ENCODE measurements around the gene BIN1. TPM values are rescaled to one million over a fixed set of nuclear protein-coding genes. Genes with fewer than 3 reads are reported as not detected.
A peak's percentile ranks its signal among the peaks of the same experiment; 100 is the strongest.

BIN1 gene
- total RNA-seq, 1 donor from 2014 or later, result 597 TPM

DNA sequence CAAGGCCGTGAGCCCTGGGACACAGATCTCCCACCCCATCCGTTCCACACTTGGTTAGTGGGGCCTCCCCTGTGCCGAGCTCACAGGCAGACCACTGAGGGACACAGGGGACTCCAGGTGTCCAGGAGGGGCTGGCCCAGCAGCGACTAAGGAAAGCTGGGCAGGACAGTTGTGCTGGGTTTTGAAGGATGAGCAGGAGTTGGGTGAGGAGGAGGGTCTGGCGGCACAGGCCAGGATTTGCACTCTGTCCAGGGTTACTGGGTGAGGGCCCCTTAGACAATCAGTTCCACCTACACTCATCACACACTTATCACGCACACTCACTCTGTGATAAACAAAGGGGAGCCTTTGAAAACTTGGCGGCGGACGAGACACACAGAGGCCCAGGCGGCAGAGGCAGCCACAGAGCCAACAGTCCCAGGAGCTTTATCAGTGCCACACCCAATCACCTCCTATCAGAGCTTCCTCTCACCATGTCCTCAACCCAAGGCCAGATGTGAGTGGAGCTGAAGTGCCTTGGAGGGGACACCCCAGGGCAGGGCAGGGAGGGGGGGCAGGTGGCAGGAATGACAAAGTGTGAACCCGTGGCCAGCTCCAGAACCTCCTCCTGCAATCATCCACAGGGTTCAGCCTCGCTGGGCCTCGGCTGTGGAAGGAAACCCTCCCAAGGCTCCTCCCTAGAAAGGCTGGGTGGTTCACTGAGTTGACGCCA is 26.6 kb downstream of the BIN1 start:
- Histone ChIP-seq H3K27ac (ENCODE audit: low read depth, low read length) (peak overlapping the region; percentile 92), H3K36me3 (ENCODE audit: control insufficient read depth in 3 of 3, insufficient read depth in 3 of 3, low read length in 3 of 3) (peaks cover 0 to 4% (median 2%) of the 10 kb centered on the region in 3 donors), H3K4me1 (ENCODE audit: control insufficient read depth in 3 of 3, insufficient read depth in 3 of 3, low read length in 3 of 3) (peaks cover 94 to 99% (median 97%) of the 10 kb centered on the region in 3 donors), H3K27me3 (ENCODE audit: control insufficient read depth in 3 of 3, insufficient read depth in 3 of 3, low read length in 3 of 3) (no peaks in the 10 kb centered on the region), H3K9me3 (ENCODE audit: control insufficient read depth in 3 of 3, low read length in 3 of 3) (no peaks in the 10 kb centered on the region), H3K4me3 (ENCODE audit: low read length in 3 of 3) (peak overlapping the region in 2 of 3 donors; percentile 22 to 51), H3K9ac (ENCODE audit: low read depth in 1 of 3, low read length in 3 of 3) (peak overlapping the region; percentile 33 to 85 (median 83))

DNA sequence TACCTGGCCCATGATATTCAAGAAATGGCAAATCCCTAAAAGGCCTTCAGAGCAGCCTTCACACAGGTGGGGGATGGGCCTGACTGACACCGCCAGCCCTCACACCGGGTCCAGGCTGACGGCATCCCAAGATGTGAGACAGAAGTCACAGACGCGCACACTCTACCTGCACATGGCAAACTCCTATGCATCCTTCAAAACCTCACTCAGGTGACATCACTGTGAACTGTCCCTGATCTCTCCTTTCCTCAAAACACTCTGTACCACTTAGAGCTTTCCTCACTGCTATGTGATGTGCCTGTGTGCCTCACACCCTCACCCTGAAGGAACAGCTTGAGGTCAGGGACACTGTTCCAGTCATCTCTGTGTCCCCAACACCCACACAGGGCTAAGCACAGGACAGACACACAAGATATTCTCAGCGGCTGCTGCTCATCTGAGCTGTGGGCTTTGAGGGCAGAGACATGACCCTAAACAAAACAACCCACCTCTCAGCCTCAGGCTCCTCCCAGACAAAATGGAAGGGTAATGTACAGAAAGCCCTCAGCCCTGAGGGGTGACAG is 27.5 kb downstream of the BIN1 start:
- H3K36me3 ChIP-seq (ENCODE audit: control insufficient read depth in 3 of 3, insufficient read depth in 3 of 3, low read length in 3 of 3), result peaks cover 0 to 4% (median 2%) of the 10 kb centered on the region in 3 donors
- H3K4me3 ChIP-seq (ENCODE audit: low read length in 3 of 3), result peak overlapping the region in 2 of 3 donors; percentile 34 to 52
- peak overlapping the region; percentile 92 for H3K27ac ChIP-seq (ENCODE audit: low read depth, low read length)
- peak overlapping the region in 2 of 3 donors; percentile 35 to 63 for H3K9ac ChIP-seq (ENCODE audit: low read depth in 1 of 3, low read length in 3 of 3)
- H3K27me3 ChIP-seq (ENCODE audit: control insufficient read depth in 3 of 3, insufficient read depth in 3 of 3, low read length in 3 of 3), result no peaks in the 10 kb centered on the region
- H3K9me3 ChIP-seq (ENCODE audit: control insufficient read depth in 3 of 3, low read length in 3 of 3), result no peaks in the 10 kb centered on the region
- H3K4me1 ChIP-seq (ENCODE audit: control insufficient read depth in 3 of 3, insufficient read depth in 3 of 3, low read length in 3 of 3), result peaks cover 93 to 99% (median 97%) of the 10 kb centered on the region in 3 donors

DNA sequence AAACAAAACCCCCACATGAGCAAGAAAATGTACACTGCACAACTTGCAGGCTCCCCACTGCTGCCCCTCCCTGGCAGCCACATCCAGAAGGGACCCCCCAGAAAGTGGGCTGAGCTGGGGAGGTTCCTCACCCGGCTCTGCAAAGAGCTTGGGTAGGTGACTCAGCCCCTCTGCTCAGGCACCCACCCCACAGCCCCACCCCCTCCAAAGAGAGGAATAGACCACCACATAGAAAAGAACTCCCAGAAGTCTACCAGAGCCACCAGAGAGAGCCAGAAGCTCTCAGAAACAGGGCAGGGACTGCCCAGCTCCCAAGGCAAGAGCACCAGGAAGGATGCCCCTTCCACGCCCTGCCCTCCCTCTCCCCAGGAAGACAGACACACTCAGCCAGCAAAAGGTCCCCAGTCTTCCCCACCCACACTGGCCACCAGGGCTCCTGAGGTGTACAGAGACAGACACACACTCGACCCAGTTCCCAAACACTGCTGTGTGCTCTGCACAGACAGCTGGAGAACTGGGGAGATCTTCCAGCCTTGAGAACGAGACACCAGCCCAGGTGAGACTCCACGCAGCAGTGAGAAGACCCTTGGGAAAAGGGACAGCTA is 28.2 kb downstream of the BIN1 start:
- H3K36me3 ChIP-seq (ENCODE audit: control insufficient read depth in 3 of 3, insufficient read depth in 3 of 3, low read length in 3 of 3), result peaks cover 0 to 4% (median 2%) of the 10 kb centered on the region in 3 donors
- H3K27ac ChIP-seq (ENCODE audit: low read depth, low read length), result peak overlapping the region; percentile 92
- no peaks in the 10 kb centered on the region for H3K27me3 ChIP-seq (ENCODE audit: control insufficient read depth in 3 of 3, insufficient read depth in 3 of 3, low read length in 3 of 3)
- no peaks in the 10 kb centered on the region for H3K9me3 ChIP-seq (ENCODE audit: control insufficient read depth in 3 of 3, low read length in 3 of 3)
- peak overlapping the region; percentile 22 to 82 (median 46) for H3K9ac ChIP-seq (ENCODE audit: low read depth in 1 of 3, low read length in 3 of 3)
- H3K4me1 ChIP-seq (ENCODE audit: control insufficient read depth in 3 of 3, insufficient read depth in 3 of 3, low read length in 3 of 3), result peaks cover 94 to 99% (median 97%) of the 10 kb centered on the region in 3 donors
- peak overlapping the region in 1 of 3 donors; percentile 50 for H3K4me3 ChIP-seq (ENCODE audit: low read length in 3 of 3)

DNA sequence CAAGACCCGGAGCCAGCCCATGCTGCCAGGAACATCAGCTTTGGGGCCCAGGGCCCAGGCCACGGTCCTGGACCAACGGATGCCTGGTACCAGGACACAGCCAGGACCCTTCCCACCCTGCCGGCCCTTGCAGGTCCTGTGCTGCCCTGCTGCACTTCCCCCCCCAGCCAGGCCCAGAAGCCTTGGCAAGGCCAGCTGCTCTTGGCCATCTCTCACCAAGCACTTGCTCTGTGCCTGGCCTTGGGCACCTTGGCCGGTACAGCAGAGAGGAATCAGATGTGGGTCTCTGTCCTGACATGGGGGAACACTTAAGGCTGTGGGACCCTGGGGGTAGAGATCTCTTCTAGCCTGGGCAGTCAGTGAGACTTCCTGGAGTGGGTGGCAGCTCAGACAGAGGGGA is 28.9 kb downstream of the BIN1 start:
- Histone ChIP-seq H3K36me3 (ENCODE audit: control insufficient read depth in 3 of 3, insufficient read depth in 3 of 3, low read length in 3 of 3) (peaks cover 0 to 4% (median 2%) of the 10 kb centered on the region in 3 donors), H3K27ac (ENCODE audit: low read depth, low read length) (peak overlapping the region; percentile 92), H3K9ac (ENCODE audit: low read depth in 1 of 3, low read length in 3 of 3) (peak overlapping the region; percentile 46 to 82 (median 59)), H3K9me3 (ENCODE audit: control insufficient read depth in 3 of 3, low read length in 3 of 3) (no peaks in the 10 kb centered on the region), H3K4me1 (ENCODE audit: control insufficient read depth in 3 of 3, insufficient read depth in 3 of 3, low read length in 3 of 3) (peaks cover 94 to 99% (median 97%) of the 10 kb centered on the region in 3 donors), H3K4me3 (ENCODE audit: low read length in 3 of 3) (peak overlapping the region in 2 of 3 donors; percentile 50 to 63), H3K27me3 (ENCODE audit: control insufficient read depth in 3 of 3, insufficient read depth in 3 of 3, low read length in 3 of 3) (no peaks in the 10 kb centered on the region)

DNA sequence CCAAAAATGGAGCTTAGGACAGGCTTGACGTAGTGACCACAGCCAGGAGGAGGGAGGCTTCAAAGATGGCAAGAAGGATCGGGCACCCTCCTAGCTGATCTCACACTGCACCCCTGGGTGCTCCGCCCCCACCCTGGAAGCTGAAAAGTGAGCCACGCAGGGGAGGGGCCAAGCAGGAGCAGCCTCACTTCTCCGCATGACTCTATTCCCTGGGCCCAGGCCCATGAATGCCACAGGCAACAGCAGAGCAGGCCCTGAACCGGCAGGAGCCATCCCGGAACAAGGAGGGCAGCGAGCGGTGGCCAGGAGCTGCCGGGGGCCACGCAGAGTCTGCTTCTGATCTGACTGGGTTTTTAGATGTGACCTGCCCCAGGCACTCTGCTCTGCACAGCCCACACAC is 30.0 kb downstream of the BIN1 start:
- H3K27me3 ChIP-seq (ENCODE audit: control insufficient read depth in 3 of 3, insufficient read depth in 3 of 3, low read length in 3 of 3), result no peaks in the 10 kb centered on the region
- H3K27ac ChIP-seq (ENCODE audit: low read depth, low read length), result peak overlapping the region; percentile 92
- H3K9me3 ChIP-seq (ENCODE audit: control insufficient read depth in 3 of 3, low read length in 3 of 3), result no peaks in the 10 kb centered on the region
- H3K9ac ChIP-seq (ENCODE audit: low read depth in 1 of 3, low read length in 3 of 3), result peak overlapping the region; percentile 46 to 82 (median 59)
- peaks cover 94 to 99% (median 97%) of the 10 kb centered on the region in 3 donors for H3K4me1 ChIP-seq (ENCODE audit: control insufficient read depth in 3 of 3, insufficient read depth in 3 of 3, low read length in 3 of 3)
- peaks cover 2 to 9% (median 3%) of the 10 kb centered on the region in 3 donors for H3K36me3 ChIP-seq (ENCODE audit: control insufficient read depth in 3 of 3, insufficient read depth in 3 of 3, low read length in 3 of 3)
- peak overlapping the region; percentile 23 to 63 (median 50) for H3K4me3 ChIP-seq (ENCODE audit: low read length in 3 of 3)

DNA sequence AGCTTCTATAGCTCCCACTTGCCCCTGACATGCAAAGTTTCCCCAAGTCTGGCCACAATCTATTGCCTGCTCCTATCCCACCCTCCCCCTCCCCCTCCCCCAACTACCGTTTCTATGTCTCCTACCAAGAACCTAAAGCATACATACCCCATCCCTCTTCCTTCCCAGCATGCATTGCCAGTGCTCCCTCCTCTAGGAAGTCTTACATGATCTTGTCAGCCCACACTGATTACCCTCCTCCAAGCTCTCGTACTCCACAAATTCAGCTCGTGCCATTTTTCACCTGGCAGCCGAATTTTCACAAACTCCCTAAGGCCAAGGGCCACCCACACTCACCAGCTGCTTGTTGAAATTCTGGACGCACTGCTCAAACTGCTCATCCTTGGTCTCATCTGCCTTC is 30.7 kb downstream of the BIN1 start:
- Histone ChIP-seq H3K9me3 (ENCODE audit: control insufficient read depth in 3 of 3, low read length in 3 of 3) (no peaks in the 10 kb centered on the region), H3K27ac (ENCODE audit: low read depth, low read length) (peak overlapping the region; percentile 92), H3K4me3 (ENCODE audit: low read length in 3 of 3) (peak overlapping the region in 1 of 3 donors; percentile 50), H3K4me1 (ENCODE audit: control insufficient read depth in 3 of 3, insufficient read depth in 3 of 3, low read length in 3 of 3) (peaks cover 94 to 99% (median 97%) of the 10 kb centered on the region in 3 donors), H3K9ac (ENCODE audit: low read depth in 1 of 3, low read length in 3 of 3) (peak overlapping the region; percentile 35 to 82 (median 46)), H3K27me3 (ENCODE audit: control insufficient read depth in 3 of 3, insufficient read depth in 3 of 3, low read length in 3 of 3) (no peaks in the 10 kb centered on the region), H3K36me3 (ENCODE audit: control insufficient read depth in 3 of 3, insufficient read depth in 3 of 3, low read length in 3 of 3) (peaks cover 7 to 11% (median 8%) of the 10 kb centered on the region in 3 donors)

DNA sequence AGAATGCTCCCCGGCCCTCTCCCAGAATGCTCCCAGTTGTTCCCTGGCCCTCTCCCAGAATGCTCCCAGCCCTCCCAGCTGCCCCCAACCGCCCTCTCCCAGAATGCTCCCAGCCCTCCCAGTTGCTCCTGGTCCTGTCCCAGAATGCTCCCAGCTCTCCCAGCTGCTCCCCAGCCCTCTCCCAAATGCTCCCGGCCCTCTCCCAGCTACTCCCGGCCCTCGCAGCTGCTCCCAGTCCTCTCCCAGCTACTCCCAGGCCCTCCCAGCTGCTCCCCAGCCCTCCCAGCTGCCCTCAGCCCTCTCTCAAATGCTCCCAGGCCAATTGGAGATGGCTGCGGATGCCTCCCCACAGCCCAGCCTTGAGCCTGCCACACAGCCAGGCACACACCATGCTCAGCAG is 31.1 kb downstream of the BIN1 start:
- Histone ChIP-seq H3K9me3 (ENCODE audit: control insufficient read depth in 3 of 3, low read length in 3 of 3) (no peaks in the 10 kb centered on the region), H3K4me1 (ENCODE audit: control insufficient read depth in 3 of 3, insufficient read depth in 3 of 3, low read length in 3 of 3) (peaks cover 94 to 99% (median 97%) of the 10 kb centered on the region in 3 donors), H3K4me3 (ENCODE audit: low read length in 3 of 3) (no peak overlapping the region), H3K27me3 (ENCODE audit: control insufficient read depth in 3 of 3, insufficient read depth in 3 of 3, low read length in 3 of 3) (no peaks in the 10 kb centered on the region), H3K36me3 (ENCODE audit: control insufficient read depth in 3 of 3, insufficient read depth in 3 of 3, low read length in 3 of 3) (peaks cover 11 to 13% (median 13%) of the 10 kb centered on the region in 3 donors), H3K27ac (ENCODE audit: low read depth, low read length) (peak overlapping the region; percentile 86), H3K9ac (ENCODE audit: low read depth in 1 of 3, low read length in 3 of 3) (peak overlapping the region in 1 of 3 donors; percentile 54)

DNA sequence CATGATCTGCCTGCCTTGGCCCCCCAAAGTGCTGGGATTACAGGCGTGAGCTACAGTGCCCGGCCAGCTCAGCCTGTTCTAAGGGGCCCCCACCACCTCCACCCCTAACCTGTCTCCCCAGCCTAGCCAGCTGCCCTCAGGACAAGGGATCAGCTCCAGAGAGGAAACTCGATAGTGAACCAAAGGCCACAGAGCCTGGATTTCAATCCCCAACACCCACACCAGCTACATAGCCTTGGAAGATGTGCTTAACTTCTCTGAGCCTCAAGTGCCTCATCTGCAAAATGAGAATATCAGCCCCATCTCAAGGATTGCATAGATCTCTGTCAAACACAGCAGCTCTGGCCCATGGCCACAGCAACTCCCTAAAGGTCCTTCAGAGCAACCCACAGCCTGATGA is 32.0 kb downstream of the BIN1 start:
- H3K9ac ChIP-seq (ENCODE audit: low read depth in 1 of 3, low read length in 3 of 3), result peak overlapping the region; percentile 13 to 82 (median 56)
- H3K36me3 ChIP-seq (ENCODE audit: control insufficient read depth in 3 of 3, insufficient read depth in 3 of 3, low read length in 3 of 3), result peaks cover 18 to 22% (median 21%) of the 10 kb centered on the region in 3 donors
- no peaks in the 10 kb centered on the region for H3K27me3 ChIP-seq (ENCODE audit: control insufficient read depth in 3 of 3, insufficient read depth in 3 of 3, low read length in 3 of 3)
- H3K9me3 ChIP-seq (ENCODE audit: control insufficient read depth in 3 of 3, low read length in 3 of 3), result no peaks in the 10 kb centered on the region
- peak overlapping the region in 1 of 3 donors; percentile 29 for H3K4me3 ChIP-seq (ENCODE audit: low read length in 3 of 3)
- H3K27ac ChIP-seq (ENCODE audit: low read depth, low read length), result peak overlapping the region; percentile 86
- H3K4me1 ChIP-seq (ENCODE audit: control insufficient read depth in 3 of 3, insufficient read depth in 3 of 3, low read length in 3 of 3), result peaks cover 94 to 99% (median 97%) of the 10 kb centered on the region in 3 donors

DNA sequence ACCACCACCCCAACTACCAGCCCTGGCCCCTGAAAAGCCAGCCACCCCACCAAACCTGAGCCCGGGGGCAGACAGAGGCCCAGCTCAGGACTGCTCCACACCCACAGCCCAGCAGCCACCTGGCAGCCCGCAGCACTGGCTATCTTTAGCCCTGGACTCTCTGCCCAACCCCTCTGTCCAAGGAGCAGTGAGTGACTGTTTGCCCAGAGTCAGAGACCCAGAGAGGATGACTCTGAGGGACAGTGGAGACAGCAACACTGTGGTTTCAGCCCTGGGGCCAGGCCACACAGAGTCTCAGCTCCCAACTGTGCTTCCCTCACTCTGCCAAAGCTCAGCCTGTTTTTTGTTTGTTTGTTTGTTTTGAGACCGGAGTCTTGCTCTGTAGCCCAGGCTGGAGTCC is 32.6 kb downstream of the BIN1 start:
- Histone ChIP-seq H3K4me3 (ENCODE audit: low read length in 3 of 3) (peak overlapping the region in 2 of 3 donors; percentile 22 to 35), H3K27ac (ENCODE audit: low read depth, low read length) (peak overlapping the region; percentile 86), H3K4me1 (ENCODE audit: control insufficient read depth in 3 of 3, insufficient read depth in 3 of 3, low read length in 3 of 3) (peaks cover 91 to 99% (median 97%) of the 10 kb centered on the region in 3 donors), H3K27me3 (ENCODE audit: control insufficient read depth in 3 of 3, insufficient read depth in 3 of 3, low read length in 3 of 3) (no peaks in the 10 kb centered on the region), H3K9me3 (ENCODE audit: control insufficient read depth in 3 of 3, low read length in 3 of 3) (no peaks in the 10 kb centered on the region), H3K36me3 (ENCODE audit: control insufficient read depth in 3 of 3, insufficient read depth in 3 of 3, low read length in 3 of 3) (peaks cover 24 to 27% (median 26%) of the 10 kb centered on the region in 3 donors), H3K9ac (ENCODE audit: low read depth in 1 of 3, low read length in 3 of 3) (peak overlapping the region; percentile 56 to 82 (median 79))
